ENCODE measurements around the gene SLC43A3. TPM values are rescaled to one million over a fixed set of nuclear protein-coding genes. Genes with fewer than 3 reads are reported as not detected.

SLC43A3 gene
- total RNA-seq, 1 experiment from 2014 or later: 127 TPM

GRCh38 chr11:57407941-57408475, 18.9 kb downstream of the SLC43A3 start:
- no peaks in the 10 kb centered on the region for H3K27me3 Mint-ChIP-seq (ENCODE audit: unreplicated experiment)
- peaks cover 36% of the 10 kb centered on the region for H3K36me3 Mint-ChIP-seq (ENCODE audit: insufficient read depth, unreplicated experiment)
- no peak for TF ChIP-seq CTCF (IDR thresholded peaks at IDR 0.05; ENCODE audit: unreplicated experiment)
- intact Hi-C loops (cut with micrococcal nuclease; ENCODE audit: unreplicated experiment): no loop called here
- no TSS peak for BruUV-seq (replicated peaks)
- H3K4me3 Mint-ChIP-seq (ENCODE audit: low read depth, unreplicated experiment): no peak overlapping the region
- CTCF ChIA-PET: no interaction called here
- no peak for DNase-seq
- peaks cover 20% of the 10 kb centered on the region for H3K4me1 Mint-ChIP-seq (ENCODE audit: low read depth, unreplicated experiment)
- H3K9me3 Mint-ChIP-seq (ENCODE audit: low read depth, unreplicated experiment): no peaks in the 10 kb centered on the region
- H3K27ac Mint-ChIP-seq (ENCODE audit: unreplicated experiment): no peak overlapping the region

DNA sequence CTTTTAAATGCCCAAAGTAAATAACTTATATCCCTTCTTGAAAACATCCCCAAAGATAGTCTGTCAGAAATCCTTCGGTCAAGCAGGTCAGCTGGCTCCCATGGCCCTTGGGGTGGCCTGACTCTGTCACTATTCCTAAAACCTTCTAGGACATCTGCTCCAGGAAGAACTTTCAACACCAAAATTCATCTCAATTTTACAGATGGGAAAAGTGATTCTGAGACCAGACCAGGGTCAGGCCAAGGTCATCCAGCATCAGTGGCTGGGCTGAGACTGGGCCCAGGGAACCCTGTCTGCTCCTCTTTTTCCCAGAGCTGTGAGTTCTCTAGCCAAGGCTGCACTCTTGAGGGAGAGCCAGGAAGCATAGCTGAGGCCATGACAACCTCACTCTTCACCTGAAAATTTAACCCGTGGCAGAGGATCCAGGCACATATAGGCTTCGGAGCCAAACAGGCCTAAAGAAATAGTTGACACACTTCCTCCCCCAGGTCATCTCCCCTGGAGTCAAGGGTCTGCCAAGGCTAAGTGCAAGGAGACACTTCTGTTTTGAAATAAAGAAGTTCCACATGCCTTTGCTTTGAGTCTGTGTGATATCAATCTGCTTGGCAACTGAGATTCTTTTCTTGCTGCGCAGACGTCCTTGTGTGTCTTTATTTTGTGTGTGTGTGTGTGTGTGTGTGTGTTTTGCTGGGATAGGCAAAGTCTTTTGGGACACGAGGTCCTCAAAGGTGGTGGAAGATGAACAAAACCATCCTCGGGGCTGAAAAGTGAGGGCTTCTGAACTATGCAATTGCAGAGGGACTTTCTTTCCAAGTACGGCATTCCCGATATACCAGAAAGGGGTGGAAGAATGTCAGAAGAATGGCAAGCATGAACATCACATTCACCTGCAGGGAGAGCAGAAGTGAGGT, 19.7 kb downstream of the SLC43A3 start:
- no peak overlapping the region for H3K27ac Mint-ChIP-seq (ENCODE audit: unreplicated experiment)
- DNase-seq: no peak
- H3K9me3 Mint-ChIP-seq (ENCODE audit: low read depth, unreplicated experiment): no peaks in the 10 kb centered on the region
- no peak overlapping the region for H3K4me3 Mint-ChIP-seq (ENCODE audit: low read depth, unreplicated experiment)
- H3K36me3 Mint-ChIP-seq (ENCODE audit: insufficient read depth, unreplicated experiment): peaks cover 35% of the 10 kb centered on the region
- intact Hi-C loops (cut with micrococcal nuclease; ENCODE audit: unreplicated experiment): no loop called here
- H3K4me1 Mint-ChIP-seq (ENCODE audit: low read depth, unreplicated experiment): peaks cover 20% of the 10 kb centered on the region
- no peak for TF ChIP-seq CTCF (IDR thresholded peaks at IDR 0.05; ENCODE audit: unreplicated experiment)
- CTCF ChIA-PET: no interaction called here
- BruUV-seq (replicated peaks): TSS peak; percentile 86
- no peaks in the 10 kb centered on the region for H3K27me3 Mint-ChIP-seq (ENCODE audit: unreplicated experiment)

DNA sequence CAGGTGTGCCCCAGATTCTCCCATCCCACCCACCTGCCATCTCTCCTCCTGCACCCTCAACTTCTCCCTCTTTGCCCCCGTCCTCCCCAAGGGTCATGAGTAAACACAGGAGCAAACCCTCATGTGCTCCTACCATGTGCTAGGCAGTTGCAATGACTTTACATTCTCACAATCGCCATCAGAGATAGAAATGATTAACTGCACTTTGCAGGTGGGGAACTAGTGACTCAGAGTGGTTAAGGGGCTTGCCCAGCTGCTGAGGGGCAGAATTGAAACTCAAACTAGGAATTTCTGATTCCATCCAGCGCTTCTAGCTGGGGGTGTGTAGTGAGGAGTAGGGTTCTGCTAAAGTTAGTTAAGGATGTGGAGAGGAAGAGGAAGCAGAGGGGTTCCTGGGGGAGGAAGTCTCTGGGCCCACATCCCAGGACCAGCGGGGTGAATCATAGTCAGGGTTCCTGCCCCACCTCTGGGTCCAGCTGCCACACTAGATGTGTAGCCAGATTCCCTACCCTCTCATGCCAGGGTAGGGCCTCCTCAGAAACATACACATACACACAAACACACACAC, 20.5 kb downstream of the SLC43A3 start:
- Mint-ChIP-seq H3K27me3 (ENCODE audit: unreplicated experiment) (no peaks in the 10 kb centered on the region), H3K36me3 (ENCODE audit: insufficient read depth, unreplicated experiment) (peaks cover 35% of the 10 kb centered on the region), H3K4me3 (ENCODE audit: low read depth, unreplicated experiment) (no peak overlapping the region), H3K27ac (ENCODE audit: unreplicated experiment) (peak overlapping the region; percentile 66), H3K9me3 (ENCODE audit: low read depth, unreplicated experiment) (no peaks in the 10 kb centered on the region), H3K4me1 (ENCODE audit: low read depth, unreplicated experiment) (peaks cover 20% of the 10 kb centered on the region)
- no peak for DNase-seq
- intact Hi-C loops (cut with micrococcal nuclease; ENCODE audit: unreplicated experiment): no loop called here
- no peak for TF ChIP-seq CTCF (IDR thresholded peaks at IDR 0.05; ENCODE audit: unreplicated experiment)
- BruUV-seq (replicated peaks): no TSS peak
- CTCF ChIA-PET: no interaction called here

DNA sequence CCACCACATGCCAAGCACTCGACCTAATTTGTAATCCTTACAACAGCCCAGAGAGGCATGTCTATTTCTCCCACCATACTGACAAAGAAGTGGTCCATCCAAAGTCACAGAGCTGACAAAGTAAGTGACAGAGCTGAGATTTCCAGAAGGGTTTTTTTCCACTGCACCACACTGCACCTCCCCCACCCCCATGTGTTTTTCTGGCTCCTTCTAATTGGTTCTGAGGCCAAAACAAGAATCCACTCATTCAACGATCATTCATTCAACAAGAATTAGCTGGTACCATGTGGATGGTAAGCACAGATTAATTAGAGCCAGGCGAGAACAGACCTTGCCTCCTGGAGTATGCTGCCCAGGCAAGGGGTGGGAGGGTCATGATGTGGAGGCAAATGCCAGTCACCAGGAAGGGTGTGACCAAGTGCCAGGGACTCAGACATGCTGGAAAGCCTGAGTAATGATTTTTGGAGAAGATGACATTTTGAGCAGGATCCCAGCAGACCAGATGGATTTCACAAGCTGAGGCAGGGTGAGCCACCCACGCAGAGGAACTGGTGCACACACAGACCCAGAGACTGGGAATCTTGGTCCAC, 21.6 kb downstream of the SLC43A3 start:
- no peak for DNase-seq
- peaks cover 20% of the 10 kb centered on the region for H3K4me1 Mint-ChIP-seq (ENCODE audit: low read depth, unreplicated experiment)
- H3K9me3 Mint-ChIP-seq (ENCODE audit: low read depth, unreplicated experiment): no peaks in the 10 kb centered on the region
- peak overlapping the region; percentile 66 for H3K27ac Mint-ChIP-seq (ENCODE audit: unreplicated experiment)
- H3K27me3 Mint-ChIP-seq (ENCODE audit: unreplicated experiment): no peaks in the 10 kb centered on the region
- CTCF ChIA-PET: no interaction called here
- no peak for TF ChIP-seq CTCF (IDR thresholded peaks at IDR 0.05; ENCODE audit: unreplicated experiment)
- intact Hi-C loops (cut with micrococcal nuclease; ENCODE audit: unreplicated experiment): no loop called here
- no peak overlapping the region for H3K4me3 Mint-ChIP-seq (ENCODE audit: low read depth, unreplicated experiment)
- no TSS peak for BruUV-seq (replicated peaks)
- peaks cover 29% of the 10 kb centered on the region for H3K36me3 Mint-ChIP-seq (ENCODE audit: insufficient read depth, unreplicated experiment)

Measured in Calu3 (cell line).